Activated T-cell treated with anti-CD3 and anti-CD28 coated beads for 48 hours (primary cell): ENCODE measurements around the gene PURB.
"Not testable (repeated sequence)": the region's sequence is repeated elsewhere in the genome, so short reads cannot be mapped to it uniquely, and the experiment has no call there.

Experiments used
- DNase-seq: peaks from one replicate; pipeline ENCODE4 v3.0.0-alpha.2; 2020; ENCODE audit warnings: low read depth

The PURB gene

GRCh38 chr7:44852590-44852989, 32.7 kb downstream of the PURB start:
- no peak for DNase-seq

DNA sequence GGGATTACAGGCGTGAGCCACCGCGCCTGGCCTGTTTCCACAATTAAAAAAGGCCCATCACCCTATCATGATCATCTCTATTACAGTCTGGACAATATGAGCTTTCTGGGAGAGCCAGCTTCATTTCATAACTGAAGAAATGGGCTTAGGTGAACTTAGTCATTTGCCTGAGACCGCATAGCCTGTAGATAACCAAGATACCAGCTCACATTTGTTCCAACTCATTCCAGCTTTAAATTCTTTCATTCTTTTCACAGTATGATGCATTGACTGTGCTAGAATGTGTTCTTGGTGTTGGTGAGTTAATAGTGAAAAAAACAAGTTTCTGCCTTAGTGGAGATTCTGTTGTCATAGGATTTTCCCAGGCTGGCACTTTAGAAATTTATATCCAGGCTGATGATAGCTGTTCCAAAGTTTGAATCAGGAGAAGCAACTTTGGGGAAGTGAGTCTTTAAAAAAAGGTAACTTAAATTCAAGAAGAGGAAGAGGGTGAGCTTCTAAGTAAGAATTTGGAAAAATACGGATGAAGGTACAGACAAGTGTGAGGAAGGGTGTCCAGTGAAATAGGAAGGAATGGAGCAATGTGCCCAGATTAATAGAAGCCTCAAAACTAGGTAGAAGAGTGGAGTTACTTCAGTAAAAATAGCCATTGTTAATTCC, 35.3 kb downstream of the PURB start:
- DNase-seq, result no peak

DNA sequence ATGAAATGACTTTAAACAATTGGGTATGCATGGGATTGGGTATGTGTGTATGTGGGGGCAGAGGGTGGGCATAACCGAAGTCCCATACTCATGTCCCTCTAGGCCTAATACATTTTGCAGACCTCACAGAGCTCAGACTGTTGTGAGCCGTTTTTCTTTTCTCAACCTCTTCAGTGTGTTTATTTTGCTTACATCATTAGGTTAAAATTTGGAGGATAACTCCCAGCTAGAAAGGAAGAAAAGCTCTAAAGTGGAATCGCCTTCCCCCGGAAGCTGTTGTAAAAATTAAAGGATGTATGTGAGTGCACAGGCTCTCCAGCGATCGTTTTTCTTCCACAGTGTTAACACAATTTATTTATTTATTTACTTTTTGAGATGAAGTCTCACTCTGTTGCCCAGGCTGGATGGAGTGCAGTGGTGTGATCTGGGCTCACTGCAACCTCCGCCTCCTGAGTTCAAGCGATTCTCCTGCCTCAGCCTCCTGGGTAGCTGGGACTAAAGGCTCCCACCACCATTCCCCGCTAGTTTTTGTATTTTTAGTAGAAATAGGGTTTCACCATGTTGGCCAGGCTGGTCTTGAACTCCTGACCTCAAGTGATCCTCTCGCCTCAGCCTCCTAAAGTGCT, 36.0 kb downstream of the PURB start:
- DNase-seq, result no peak

DNA sequence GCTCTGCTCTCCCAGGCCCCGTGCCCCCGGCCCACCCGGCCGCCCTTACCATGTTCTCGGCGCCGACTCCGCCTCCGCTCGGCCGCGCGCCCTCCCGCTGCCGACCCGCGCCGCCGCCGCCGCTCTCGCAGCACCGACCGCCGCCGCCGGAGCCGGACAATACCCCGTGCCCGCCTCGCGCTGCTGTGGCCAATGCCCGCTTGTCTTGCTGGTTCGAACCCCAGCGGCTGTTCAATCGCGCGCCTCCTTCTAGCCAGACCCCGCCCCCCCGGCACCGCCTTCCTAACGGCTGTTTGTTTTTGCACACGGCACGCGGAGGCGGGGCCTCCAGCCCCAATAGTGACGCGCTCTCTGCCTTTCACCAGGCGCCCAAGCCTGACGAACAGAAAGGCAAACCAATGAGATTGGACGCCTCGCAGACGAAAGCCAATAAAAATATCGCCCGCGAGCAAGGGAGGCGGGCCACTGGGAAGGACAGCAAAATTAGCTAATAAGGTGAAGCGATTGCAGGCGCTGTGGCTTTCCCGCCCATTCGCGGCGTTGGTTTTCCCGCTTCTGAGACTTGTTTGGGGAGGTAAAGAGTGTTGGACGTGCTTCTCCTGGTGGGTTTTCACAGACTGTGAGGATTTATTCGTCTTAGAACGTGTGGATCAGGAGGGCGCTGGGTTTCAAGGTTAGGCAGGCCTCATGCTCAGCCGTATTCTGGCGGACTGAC, 37.3 kb downstream of the PURB start, which contains the start of gene H2AZ2:
Gene H2AZ2, minus strand, starts transcription at position 168 of the 715 bp plus-strand sequence. Its CDS starts 116 bp downstream, at position 52.
- peak; percentile 100 for DNase-seq

DNA sequence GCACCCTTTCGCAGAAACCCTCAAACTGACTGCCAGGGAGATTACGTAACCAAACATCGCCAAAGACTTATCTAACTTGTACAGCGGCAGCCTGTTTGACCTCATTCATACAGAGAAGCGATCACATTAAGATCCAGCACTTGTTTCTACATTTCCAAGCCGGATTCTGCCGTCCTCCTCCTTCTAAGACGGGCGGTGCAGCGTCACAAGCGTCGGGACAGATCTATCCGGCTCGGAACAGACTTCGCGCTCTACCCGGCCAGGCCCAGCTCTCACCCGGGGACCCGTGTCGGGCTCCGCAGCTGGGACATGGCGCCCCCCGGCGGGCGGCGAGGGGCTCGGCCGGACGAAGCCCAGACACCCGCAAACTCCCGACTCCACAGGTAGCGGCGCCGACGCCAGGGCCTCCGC, 37.8 kb downstream of the PURB start:
- DNase-seq, result peak; percentile 82

DNA sequence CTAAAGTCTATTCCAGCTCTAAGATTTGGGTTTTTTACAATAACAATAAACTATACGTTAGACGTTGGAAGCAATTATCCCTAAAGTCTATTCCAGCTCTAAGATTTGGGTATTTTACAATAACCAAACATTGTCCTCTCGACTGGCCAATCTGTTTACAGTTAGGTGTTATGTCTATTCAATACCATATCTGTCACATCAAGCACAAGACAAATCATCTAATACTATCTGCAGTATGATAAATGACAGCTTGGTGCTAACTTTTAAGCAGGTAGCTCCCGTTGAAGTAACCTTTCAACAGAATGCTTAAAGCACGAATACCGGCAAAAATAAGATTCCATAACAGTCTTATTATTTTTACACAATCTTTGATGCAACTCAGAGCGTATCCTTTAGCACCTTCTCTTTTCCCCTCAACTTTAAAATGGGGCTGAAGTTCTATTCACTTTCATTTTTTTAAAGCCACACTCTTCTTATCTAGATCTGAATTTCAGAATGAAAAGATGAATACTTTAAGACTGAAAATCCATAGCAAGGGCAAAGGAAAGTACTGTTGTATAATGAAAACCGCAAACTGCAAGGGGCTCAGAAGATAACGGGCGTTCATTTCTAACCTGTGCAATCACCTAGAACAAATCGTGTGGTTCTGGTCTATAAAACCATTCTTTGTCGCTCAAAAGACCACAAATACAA, 38.4 kb downstream of the PURB start:
- DNase-seq, result no peak

GRCh38 chr7:44846390-44846789, 38.9 kb downstream of the PURB start:
- DNase-seq, result not testable (repeated sequence)

- DNase-seq, result no peak
Measured at GRCh38 chr7:44845451-44845850, 39.9 kb downstream of the PURB start.

DNA sequence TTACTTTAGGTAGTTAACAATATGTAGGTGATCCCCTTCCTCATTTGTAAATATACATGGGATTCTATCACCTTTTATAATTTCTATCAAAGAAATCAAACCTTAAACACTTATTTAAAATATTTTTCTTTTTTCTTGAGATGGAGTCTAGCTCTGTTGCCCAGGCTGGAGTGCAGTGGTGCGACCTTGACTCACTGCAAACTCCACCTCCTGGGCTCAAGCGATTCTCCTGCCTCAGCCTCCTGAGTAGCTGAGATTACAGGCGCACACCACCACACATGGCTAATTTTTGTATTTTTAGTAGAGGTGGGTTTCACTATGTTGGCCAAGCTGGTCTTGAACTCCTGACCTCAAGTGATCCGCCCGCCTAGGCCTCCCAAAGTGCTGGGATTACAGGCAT, 41.9 kb downstream of the PURB start:
- DNase-seq, result not testable (repeated sequence)

GRCh38 chr7:44842675-44843074, 42.7 kb downstream of the PURB start:
- not testable (repeated sequence) for DNase-seq

DNA sequence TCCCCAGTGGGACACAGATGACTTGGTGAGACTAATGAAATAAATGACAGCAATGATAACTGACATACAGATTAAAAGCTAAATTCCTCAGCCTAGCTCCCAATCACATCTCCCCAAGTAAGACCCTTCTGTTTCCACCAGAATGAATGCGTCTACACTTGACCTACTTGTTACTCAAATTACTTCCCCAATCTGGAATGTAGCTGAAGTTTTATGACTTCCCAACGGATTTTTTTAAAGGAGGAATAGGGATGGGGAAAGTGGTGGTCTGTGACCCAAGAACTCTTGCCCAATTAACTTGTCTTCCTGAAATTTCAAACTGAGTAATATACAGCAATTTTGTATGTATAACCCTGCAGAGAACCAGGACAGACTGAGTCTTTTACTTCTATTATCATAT, 46.6 kb downstream of the PURB start:
- no peak for DNase-seq

- no peak for DNase-seq
Measured at GRCh38 chr7:44827567-44827966, 57.8 kb downstream of the PURB start.
